Measurements from ENCODE around the gene TBC1D22A.

DNA sequence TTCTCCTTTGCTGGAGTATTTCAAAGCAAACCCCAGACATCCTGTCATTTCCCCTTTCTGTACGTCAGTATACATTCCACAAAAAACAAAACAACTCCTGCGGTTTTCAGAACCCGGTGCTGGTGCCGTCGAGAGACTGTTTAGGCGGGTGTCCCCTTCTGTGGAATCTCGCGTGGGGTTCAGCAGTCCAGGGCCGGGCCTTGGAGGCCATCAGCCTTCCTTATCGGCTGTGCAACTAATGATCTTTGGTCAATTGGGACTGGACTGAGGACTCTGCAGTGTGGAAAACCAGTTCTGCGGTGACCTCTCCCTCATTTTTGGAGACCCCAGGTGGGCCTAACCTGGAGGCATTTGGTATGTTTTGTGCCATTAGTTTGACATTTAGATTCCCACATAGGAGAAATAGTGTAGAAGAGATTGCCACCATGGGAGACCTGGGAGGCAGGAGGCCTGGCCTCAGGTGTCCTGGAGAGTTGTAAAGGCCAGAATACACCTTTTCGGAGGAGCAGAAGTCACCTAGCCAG lies 84.4 kb downstream of the TBC1D22A start:
- TF ChIP-seq, protein P1, sequence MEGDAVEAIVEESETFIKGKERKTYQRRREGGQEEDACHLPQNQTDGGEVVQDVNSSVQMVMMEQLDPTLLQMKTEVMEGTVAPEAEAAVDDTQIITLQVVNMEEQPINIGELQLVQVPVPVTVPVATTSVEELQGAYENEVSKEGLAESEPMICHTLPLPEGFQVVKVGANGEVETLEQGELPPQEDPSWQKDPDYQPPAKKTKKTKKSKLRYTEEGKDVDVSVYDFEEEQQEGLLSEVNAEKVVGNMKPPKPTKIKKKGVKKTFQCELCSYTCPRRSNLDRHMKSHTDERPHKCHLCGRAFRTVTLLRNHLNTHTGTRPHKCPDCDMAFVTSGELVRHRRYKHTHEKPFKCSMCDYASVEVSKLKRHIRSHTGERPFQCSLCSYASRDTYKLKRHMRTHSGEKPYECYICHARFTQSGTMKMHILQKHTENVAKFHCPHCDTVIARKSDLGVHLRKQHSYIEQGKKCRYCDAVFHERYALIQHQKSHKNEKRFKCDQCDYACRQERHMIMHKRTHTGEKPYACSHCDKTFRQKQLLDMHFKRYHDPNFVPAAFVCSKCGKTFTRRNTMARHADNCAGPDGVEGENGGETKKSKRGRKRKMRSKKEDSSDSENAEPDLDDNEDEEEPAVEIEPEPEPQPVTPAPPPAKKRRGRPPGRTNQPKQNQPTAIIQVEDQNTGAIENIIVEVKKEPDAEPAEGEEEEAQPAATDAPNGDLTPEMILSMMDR (IDR thresholded peaks at IDR 0.05; ENCODE audit: poor library complexity): no peak
- no peak for TF ChIP-seq EZH2phosphoT487 (IDR thresholded peaks at IDR 0.05; ENCODE audit: low read depth, severe bottlenecking, unreplicated experiment)
- no peak for TF ChIP-seq EZH2 (IDR thresholded peaks at IDR 0.05; ENCODE audit: borderline replicate concordance)
